Smooth muscle cell (in vitro differentiated cells): ENCODE measurements around the gene ABCA1. TPM values are rescaled to one million over a fixed set of nuclear protein-coding genes. Genes with fewer than 3 reads are reported as not detected.
A peak's percentile ranks its signal among the peaks of the same experiment; 100 is the strongest.

ENCODE experiments used
- DNase-seq: peaks from one replicate; lab custom pipeline; 2025; ENCODE audit not compliant: unreplicated experiment; lab: John Stamatoyannopoulos, UW
- H2AFZ ChIP-seq: fragments of 200-600 bp; sonication (generic); 2 replicates; pipeline ENCODE4 v1.6.0; 2016; ENCODE audit warnings: antibody characterized with exemption, low read depth, mild to moderate bottlenecking
- H3F3A ChIP-seq: fragments of 200-600 bp; sonication (generic); 2 replicates; pipeline ENCODE4 v1.6.0; 2017; ENCODE audit warnings: antibody characterized with exemption, low read depth
- H3K27ac ChIP-seq: fragments of 200-600 bp; sonication (generic); 2 replicates; pipeline ENCODE4 v1.5.1; 2016; ENCODE audit warnings: low read depth, mild to moderate bottlenecking
- H3K27me3 ChIP-seq: fragments of 200-600 bp; sonication (generic); 2 replicates; pipeline ENCODE4 v1.6.1; 2016; ENCODE audit warnings: low read depth, mild to moderate bottlenecking
- H3K36me3 ChIP-seq: fragments of 200-600 bp; sonication (generic); 2 replicates; pipeline ENCODE4 v1.5.1; 2016; ENCODE audit warnings: low read depth
- H3K4me1 ChIP-seq: fragments of 200-600 bp; sonication (generic); 2 replicates; pipeline ENCODE4 v1.5.1; 2016; ENCODE audit warnings: low read depth
- H3K4me2 ChIP-seq: fragments of 200-600 bp; sonication (generic); 2 replicates; pipeline ENCODE4 v1.6.0; 2016; ENCODE audit warnings: mild to moderate bottlenecking
- H3K4me3 ChIP-seq: fragments of 200-600 bp; sonication (generic); 2 replicates; pipeline ENCODE4 v1.5.1; 2016; ENCODE audit warnings: mild to moderate bottlenecking
- H3K79me2 ChIP-seq: fragments of 200-600 bp; sonication (generic); 2 replicates; pipeline ENCODE4 v1.6.0; 2016; ENCODE audit warnings: low read depth, mild to moderate bottlenecking
- H3K9ac ChIP-seq: fragments of 200-600 bp; sonication (generic); 2 replicates; pipeline ENCODE4 v1.6.0; 2016; ENCODE audit warnings: low read depth
- H3K9me3 ChIP-seq: fragments of 200-600 bp; sonication (generic); replicated peaks from 2 replicates; pipeline ENCODE4 v1.5.1; 2016; ENCODE audit warnings: low read depth
- H4K20me1 ChIP-seq: fragments of 200-600 bp; sonication (generic); 2 replicates; pipeline ENCODE4 v1.6.0; 2016; ENCODE audit warnings: low read depth
- WGBS: methylation state at CpG from one replicate; pipeline ENCODE4 v1.1.7; 2016; ENCODE audit warnings: low lambda C conversion rate; 5-methylcytosine and 5-hydroxymethylcytosine counted together
- polyA plus RNA-seq: library from polyadenylated mRNA; unstranded; fragments of >200 nt; fragmentation: Nextera tagmentation; extraction: Ambion mirVana; gene quantifications from 2 replicates; pipeline ENCODE4 v1.2.1, GENCODE V29; 2016
- total RNA-seq: library from RNA; depleted of rRNA; stranded (reverse); fragments of >200 nt; gene quantifications from 2 replicates; pipeline ENCODE4 v1.2.3, GENCODE V29; 2014
- TF ChIP-seq, protein P1 (sequence below): fragments of 200-600 bp; sonication (generic); IDR thresholded peaks from 2 replicates; pipeline ENCODE4 v1.5.1; 2017; ENCODE audit warnings: borderline replicate concordance, mild to moderate bottlenecking, antibody characterized with exemption; ENCODE audit not compliant: insufficient read depth, poor library complexity, severe bottlenecking

Gene ABCA1
- total and polyA plus RNA-seq, 2 experiments from 2014 or later: 2.8 to 29.6 TPM

DNA sequence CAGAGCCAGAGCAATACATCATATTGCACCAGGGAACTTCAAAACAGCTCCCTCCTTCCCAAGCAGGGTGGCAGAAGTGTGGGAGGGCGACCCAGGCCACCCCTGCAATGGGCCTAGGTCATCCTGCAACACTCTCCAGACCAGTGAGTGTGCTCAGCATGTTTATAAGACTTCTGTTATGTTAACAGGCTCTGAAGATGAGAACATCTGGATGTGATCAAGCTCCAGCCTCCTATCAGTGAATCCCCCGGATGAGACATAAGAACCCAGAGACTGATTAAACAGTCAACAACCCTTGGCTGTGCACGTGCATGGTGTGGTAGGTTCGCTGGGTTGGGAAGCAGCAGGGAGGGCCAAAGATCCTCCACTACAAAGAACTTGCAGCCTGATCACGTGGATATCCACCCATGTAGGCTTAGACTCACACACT lies 63.3 kb downstream of the ABCA1 start:
- TF ChIP-seq, protein P1, sequence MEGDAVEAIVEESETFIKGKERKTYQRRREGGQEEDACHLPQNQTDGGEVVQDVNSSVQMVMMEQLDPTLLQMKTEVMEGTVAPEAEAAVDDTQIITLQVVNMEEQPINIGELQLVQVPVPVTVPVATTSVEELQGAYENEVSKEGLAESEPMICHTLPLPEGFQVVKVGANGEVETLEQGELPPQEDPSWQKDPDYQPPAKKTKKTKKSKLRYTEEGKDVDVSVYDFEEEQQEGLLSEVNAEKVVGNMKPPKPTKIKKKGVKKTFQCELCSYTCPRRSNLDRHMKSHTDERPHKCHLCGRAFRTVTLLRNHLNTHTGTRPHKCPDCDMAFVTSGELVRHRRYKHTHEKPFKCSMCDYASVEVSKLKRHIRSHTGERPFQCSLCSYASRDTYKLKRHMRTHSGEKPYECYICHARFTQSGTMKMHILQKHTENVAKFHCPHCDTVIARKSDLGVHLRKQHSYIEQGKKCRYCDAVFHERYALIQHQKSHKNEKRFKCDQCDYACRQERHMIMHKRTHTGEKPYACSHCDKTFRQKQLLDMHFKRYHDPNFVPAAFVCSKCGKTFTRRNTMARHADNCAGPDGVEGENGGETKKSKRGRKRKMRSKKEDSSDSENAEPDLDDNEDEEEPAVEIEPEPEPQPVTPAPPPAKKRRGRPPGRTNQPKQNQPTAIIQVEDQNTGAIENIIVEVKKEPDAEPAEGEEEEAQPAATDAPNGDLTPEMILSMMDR: no peak
- H3K27me3 ChIP-seq: no peaks in the 10 kb centered on the region
- H3F3A ChIP-seq: peaks cover 17% of the 10 kb centered on the region
- no peaks in the 10 kb centered on the region for H3K79me2 ChIP-seq
- H4K20me1 ChIP-seq: peaks cover 3% of the 10 kb centered on the region
- no peak overlapping the region for H3K9ac ChIP-seq
- no peaks in the 10 kb centered on the region for H3K9me3 ChIP-seq
- 26% methylated on average over 5 of the region's 5 CpGs for WGBS
- H3K36me3 ChIP-seq: no peaks in the 10 kb centered on the region
- no peak overlapping the region for H3K4me3 ChIP-seq
- H3K4me1 ChIP-seq: peaks cover 32% of the 10 kb centered on the region
- peak overlapping the region; percentile 52 for H3K4me2 ChIP-seq
- peak overlapping the region; percentile 32 for H3K27ac ChIP-seq
- DNase-seq: no peak
- no peak overlapping the region for H2AFZ ChIP-seq

DNA sequence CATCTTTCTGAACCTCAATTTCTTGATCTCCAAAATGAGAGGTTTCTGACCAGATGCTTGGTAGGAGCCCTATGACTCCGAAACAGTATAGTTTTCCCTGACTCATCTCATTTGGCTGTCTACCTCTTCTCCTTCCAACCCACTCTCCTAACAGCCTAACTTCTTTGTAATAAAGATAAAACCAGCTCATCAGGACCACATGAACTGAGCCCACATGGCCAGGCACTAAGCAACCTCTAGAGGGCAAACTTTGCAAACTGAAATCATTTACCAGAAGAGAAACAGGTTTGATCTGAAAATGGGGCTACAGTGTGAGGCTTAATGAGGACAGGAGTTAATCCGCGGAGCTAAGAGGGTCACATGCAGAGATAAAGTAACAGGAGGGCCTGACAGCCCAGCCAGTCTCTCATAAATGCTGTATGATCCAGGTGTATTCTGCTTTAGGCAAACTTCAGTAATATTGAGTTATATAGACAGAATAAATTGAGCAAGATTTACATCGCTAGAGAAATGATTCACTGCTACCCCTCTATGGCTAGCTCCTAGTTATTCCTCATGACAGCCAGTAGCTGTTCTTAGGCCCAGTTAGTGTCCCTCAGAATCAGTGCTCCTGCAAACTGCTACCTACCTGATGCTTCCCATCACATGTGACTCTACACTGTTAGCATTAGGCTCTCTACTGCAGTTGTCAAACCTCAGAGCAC lies 64.6 kb downstream of the ABCA1 start:
- no peak overlapping the region for H3K9ac ChIP-seq
- peak overlapping the region; percentile 60 for H3K27ac ChIP-seq
- H3K4me2 ChIP-seq: no peak overlapping the region
- H3K4me3 ChIP-seq: no peak overlapping the region
- H3K4me1 ChIP-seq: peaks cover 19% of the 10 kb centered on the region
- 26% methylated on average over 4 of the region's 4 CpGs for WGBS
- no peak for DNase-seq
- peaks cover 10% of the 10 kb centered on the region for H4K20me1 ChIP-seq
- no peaks in the 10 kb centered on the region for H3K27me3 ChIP-seq
- H3K79me2 ChIP-seq: no peaks in the 10 kb centered on the region
- no peak overlapping the region for H2AFZ ChIP-seq
- H3F3A ChIP-seq: peaks cover 23% of the 10 kb centered on the region
- H3K36me3 ChIP-seq: no peaks in the 10 kb centered on the region
- TF ChIP-seq, protein P1: peak; percentile 79
- no peaks in the 10 kb centered on the region for H3K9me3 ChIP-seq

DNA sequence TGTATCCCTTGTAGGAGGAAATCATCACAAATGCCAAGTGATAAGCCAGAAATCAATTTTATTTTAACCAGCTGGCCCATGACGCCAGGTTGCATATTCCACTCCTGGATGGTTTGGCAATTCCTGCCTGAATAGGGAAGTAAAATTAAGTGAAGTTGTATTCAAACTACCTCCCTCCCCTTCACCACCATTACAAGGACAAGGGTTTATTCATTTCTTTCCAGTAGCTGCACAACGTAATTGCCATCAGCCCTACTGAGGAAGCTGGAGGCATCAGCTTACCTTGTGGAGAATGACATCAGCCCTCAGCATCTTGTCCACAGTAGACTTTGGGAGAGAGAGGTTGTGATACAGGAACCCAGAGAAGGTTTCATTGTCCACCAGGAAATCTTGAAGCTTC lies 66.6 kb downstream of the ABCA1 start:
- 92% methylated on average over 2 of the region's 2 CpGs for WGBS
- DNase-seq: no peak
- H3K4me1 ChIP-seq: peaks cover 20% of the 10 kb centered on the region

More for the DNA sequence above, 66.6 kb downstream of the ABCA1 start:
- TF ChIP-seq, protein P1: no peak
- no peaks in the 10 kb centered on the region for H3K27me3 ChIP-seq
- no peaks in the 10 kb centered on the region for H3K79me2 ChIP-seq
- H3K27ac ChIP-seq: no peak overlapping the region
- no peak overlapping the region for H2AFZ ChIP-seq
- no peaks in the 10 kb centered on the region for H3K36me3 ChIP-seq
- no peak overlapping the region for H3K4me3 ChIP-seq
- no peak overlapping the region for H3K4me2 ChIP-seq
- no peaks in the 10 kb centered on the region for H3K9me3 ChIP-seq
- H3K9ac ChIP-seq: no peak overlapping the region
- H3F3A ChIP-seq: peaks cover 23% of the 10 kb centered on the region
- peaks cover 10% of the 10 kb centered on the region for H4K20me1 ChIP-seq
